Spinal cord (tissue), 10 donors: Measurements from ENCODE around the gene RAP1A. TPM values are rescaled to one million over a fixed set of nuclear protein-coding genes. Genes with fewer than 3 reads are reported as not detected.
A peak's percentile ranks its signal among the peaks of the same experiment; 100 is the strongest.

ENCODE experiments used
- DNase-seq, 6 donors: peaks; one replicate each; pipeline versions ENCODE4 v3.0.0 to v3.0.0-alpha.2; 2013 to 2015; ENCODE audit warnings: low spot score in 6 of 6, low read depth in 4 of 6
- H3K27ac ChIP-seq: one replicate; pipeline ENCODE4 v1.5.1; 2013; ENCODE audit warnings: low read depth, low read length, control low read depth
- H3K27me3 ChIP-seq: one replicate; pipeline ENCODE4 v1.6.1; 2013; ENCODE audit warnings: low read length; ENCODE audit not compliant: control insufficient read depth, insufficient read depth
- H3K36me3 ChIP-seq: one replicate; pipeline ENCODE4 v1.6.1; 2013; ENCODE audit warnings: low read length; ENCODE audit not compliant: control insufficient read depth, insufficient read depth
- H3K4me1 ChIP-seq: one replicate; pipeline ENCODE4 v1.6.1; 2013; ENCODE audit warnings: low read length; ENCODE audit not compliant: control insufficient read depth, insufficient read depth
- H3K4me3 ChIP-seq: one replicate; pipeline ENCODE4 v1.5.1; 2013; ENCODE audit warnings: low read depth, low read length, control low read depth
- H3K9me3 ChIP-seq: one replicate; pipeline ENCODE4 v1.6.1; 2013; ENCODE audit warnings: low read length; ENCODE audit not compliant: control insufficient read depth, insufficient read depth
- WGBS: methylation state at CpG from one replicate; pipeline ENCODE4 v1.1.5; 2013; ENCODE audit warnings: missing lambda C conversion rate; ENCODE audit not compliant: insufficient coverage; 5-methylcytosine and 5-hydroxymethylcytosine counted together
- polyA plus RNA-seq, 2 donors: library from polyadenylated mRNA; unstranded; fragments of 120-200 nt; gene quantifications; one replicate each; pipeline ENCODE4 v1.2.1, GENCODE V29; 2013; ENCODE audit not compliant: insufficient read length in 2 of 2
- total RNA-seq, 2 donors: library from RNA; depleted of rRNA in 1 of 2; stranded (reverse); fragments of 120-200 nt in 1 of 2; fragments of >200 nt in 1 of 2; gene quantifications; one replicate each; pipeline versions ENCODE4 v1.2.3 to v1.2.4, GENCODE V29; 2013 to 2014
- donor health status: healthy.

Gene RAP1A
- total and polyA plus RNA-seq, 4 donors: 29.3 to 84.4 (median 57.9) TPM

GRCh38 chr1:111730706-111731105 lies 111.1 kb downstream of the RAP1A start:
- Histone ChIP-seq H3K27ac (no peak overlapping the region), H3K27me3 (no peaks in the 10 kb centered on the region), H3K9me3 (no peaks in the 10 kb centered on the region), H3K36me3 (peaks cover 34% of the 10 kb centered on the region), H3K4me3 (no peak overlapping the region), H3K4me1 (peaks cover 74% of the 10 kb centered on the region)
- WGBS: 77% methylated on average over 3 of the region's 4 CpGs
- DNase-seq: no peak

GRCh38 chr1:111731956-111732355 lies 112.4 kb downstream of the RAP1A start:
- H3K36me3 ChIP-seq: peaks cover 23% of the 10 kb centered on the region
- no peaks in the 10 kb centered on the region for H3K27me3 ChIP-seq
- DNase-seq: no peak
- H3K27ac ChIP-seq: no peak overlapping the region
- WGBS: 84% methylated on average over 4 of the region's 6 CpGs
- no peaks in the 10 kb centered on the region for H3K9me3 ChIP-seq
- peaks cover 74% of the 10 kb centered on the region for H3K4me1 ChIP-seq
- no peak overlapping the region for H3K4me3 ChIP-seq

GRCh38 chr1:111732718-111733117 lies 113.1 kb downstream of the RAP1A start:
- no peak for DNase-seq
- Histone ChIP-seq H3K36me3 (peaks cover 15% of the 10 kb centered on the region), H3K27me3 (no peaks in the 10 kb centered on the region), H3K4me1 (peaks cover 74% of the 10 kb centered on the region), H3K4me3 (no peak overlapping the region), H3K27ac (peak overlapping the region; percentile 47), H3K9me3 (no peaks in the 10 kb centered on the region)
- WGBS: 85% methylated on average over 7 of the region's 7 CpGs

- H3K27me3 ChIP-seq: no peaks in the 10 kb centered on the region
- WGBS: 19% methylated on average over 8 of the region's 9 CpGs
- no peaks in the 10 kb centered on the region for H3K9me3 ChIP-seq
- H3K4me3 ChIP-seq: no peak overlapping the region
- peaks cover 80% of the 10 kb centered on the region for H3K4me1 ChIP-seq
- DNase-seq: peak in 4 of 6 donors; percentile 74 to 93 (median 83)
- peak overlapping the region; percentile 47 for H3K27ac ChIP-seq
- peaks cover 15% of the 10 kb centered on the region for H3K36me3 ChIP-seq
Observed at GRCh38 chr1:111733183-111733991, 113.8 kb downstream of the RAP1A start.

- H3K4me3 ChIP-seq: no peak overlapping the region
- H3K4me1 ChIP-seq: peaks cover 82% of the 10 kb centered on the region
Observed at GRCh38 chr1:111733992-111734341, 114.4 kb downstream of the RAP1A start.

GRCh38 chr1:111734426-111734825 lies 114.8 kb downstream of the RAP1A start:
- peak overlapping the region; percentile 4 for H3K27ac ChIP-seq
- no peak for DNase-seq
- H3K27me3 ChIP-seq: no peaks in the 10 kb centered on the region
- no peak overlapping the region for H3K4me3 ChIP-seq
- WGBS: 62% methylated on average over 3 of the region's 3 CpGs
- peaks cover 14% of the 10 kb centered on the region for H3K36me3 ChIP-seq
- no peaks in the 10 kb centered on the region for H3K9me3 ChIP-seq
- peaks cover 80% of the 10 kb centered on the region for H3K4me1 ChIP-seq

More at GRCh38 chr1:111733992-111734341, 114.4 kb downstream of the RAP1A start:
- Histone ChIP-seq H3K27me3 (no peaks in the 10 kb centered on the region), H3K36me3 (peaks cover 15% of the 10 kb centered on the region), H3K27ac (peak overlapping the region; percentile 4), H3K9me3 (no peaks in the 10 kb centered on the region)
- DNase-seq: no peak
- WGBS: 34% methylated on average over 2 of the region's 5 CpGs

- H3K9me3 ChIP-seq: no peaks in the 10 kb centered on the region
- no peak overlapping the region for H3K4me3 ChIP-seq
- H3K27me3 ChIP-seq: no peaks in the 10 kb centered on the region
- H3K36me3 ChIP-seq: peaks cover 12% of the 10 kb centered on the region
- H3K27ac ChIP-seq: peak overlapping the region; percentile 2
- no peak for DNase-seq
- H3K4me1 ChIP-seq: peaks cover 80% of the 10 kb centered on the region
- 80% methylated on average over 1 of the region's 3 CpGs for WGBS
Observed at GRCh38 chr1:111734856-111735255, 115.3 kb downstream of the RAP1A start.

- Histone ChIP-seq H3K27ac (no peak overlapping the region), H3K4me1 (peaks cover 80% of the 10 kb centered on the region), H3K4me3 (no peak overlapping the region), H3K27me3 (no peaks in the 10 kb centered on the region), H3K36me3 (peaks cover 12% of the 10 kb centered on the region), H3K9me3 (no peaks in the 10 kb centered on the region)
- 46% methylated on average over 1 of the region's 4 CpGs for whole genome bisulfite sequencing
- no peak for DNase-seq
Observed at GRCh38 chr1:111735321-111735720, 115.7 kb downstream of the RAP1A start.

- no peak overlapping the region for H3K4me3 ChIP-seq
- peak in 2 of 6 donors; percentile 68 to 75 for DNase-seq
- H3K9me3 ChIP-seq: no peaks in the 10 kb centered on the region
- peaks cover 1% of the 10 kb centered on the region for H3K27me3 ChIP-seq
- peaks cover 83% of the 10 kb centered on the region for H3K4me1 ChIP-seq
- WGBS: 14% methylated on average over 7 of the region's 8 CpGs
- H3K36me3 ChIP-seq: peaks cover 12% of the 10 kb centered on the region
- peak overlapping the region; percentile 31 for H3K27ac ChIP-seq
Observed at GRCh38 chr1:111735858-111736544, 116.4 kb downstream of the RAP1A start.
